Thoracic aorta endothelial cell (primary cell): ENCODE data around the gene YARS1. TPM values are rescaled to one million over a fixed set of nuclear protein-coding genes. Genes with fewer than 3 reads are reported as not detected.

ENCODE experiments used
- total RNA-seq: library from RNA; depleted of rRNA; stranded (reverse); fragments of >200 nt; gene quantifications from 2 replicates; pipeline ENCODE4 v1.2.3, GENCODE V29; 2012

YARS1 gene
- 137 and 149 TPM in 2 replicates for total RNA-seq

DNA sequence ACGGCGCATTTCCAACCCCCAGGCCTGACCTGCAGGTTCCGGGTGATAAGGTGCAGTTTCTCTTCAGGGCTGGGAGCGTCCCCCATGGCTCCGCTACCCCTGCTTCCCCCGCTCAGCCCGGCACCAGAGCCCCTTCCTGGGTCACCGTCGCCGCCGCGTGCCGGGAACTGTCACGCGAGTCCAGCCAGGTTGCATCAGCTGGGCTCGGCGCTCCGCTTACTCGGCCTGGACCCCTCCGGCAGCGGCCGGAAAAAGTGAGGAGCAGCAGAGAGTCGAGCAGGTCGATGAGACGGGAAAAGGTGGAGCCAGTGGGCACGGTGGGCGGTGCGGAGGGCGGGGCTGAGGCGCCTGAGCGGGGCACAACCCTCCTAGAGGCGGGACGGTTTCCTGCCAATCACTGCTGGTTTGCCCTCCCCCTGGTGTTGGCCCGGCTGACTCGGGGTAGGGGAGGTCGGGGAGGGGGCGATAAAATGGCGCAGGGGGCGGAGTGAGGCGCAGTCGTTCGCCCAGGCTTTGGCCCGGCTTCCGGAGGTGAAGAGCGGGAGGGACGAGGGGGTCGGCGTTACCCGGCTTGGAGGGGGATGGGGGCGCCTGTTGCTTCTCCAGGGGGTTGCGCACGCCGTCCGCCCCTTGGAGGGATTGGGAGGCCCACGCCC lies at the start of gene YARS1, which contains the start of gene S100PBP:
Gene YARS1 (minus strand): TSS at position 200 of the 656 bp plus-strand sequence. CDS start 114 bp downstream, at position 86.
Gene S100PBP (plus strand): TSS at position 495 of the 656 bp plus-strand sequence. CDS start 8,447 bp downstream, outside the sequence.

Other genes with a start within 250 kb of the YARS1 start
- gene ZBTB8OS, start 166.8 kb downstream of the YARS1 start, total RNA-seq = 31.0 and 36.3 TPM in 2 replicates
- gene RBBP4, start 166.2 kb downstream of the YARS1 start, total RNA-seq = 203 and 213 TPM in 2 replicates
- 7.8 and 10.9 TPM in 2 replicates for gene SYNC, start 114.6 kb downstream of the YARS1 start, total RNA-seq
- 40.3 and 48.7 TPM in 2 replicates for gene S100PBP, start 295 bp upstream of the YARS1 start, total RNA-seq
- gene FNDC5, start 53.6 kb upstream of the YARS1 start, total RNA-seq = 0.13 TPM in 1 of 2 replicates, not detected in the other
- gene HPCA, start 69.1 kb upstream of the YARS1 start, total RNA-seq = not detected in 2 replicates
- gene TMEM54, start 84.0 kb upstream of the YARS1 start, total RNA-seq = 29.5 and 39.7 TPM in 2 replicates
- 34.2 and 36.6 TPM in 2 replicates for gene RNF19B, start 147.5 kb upstream of the YARS1 start, total RNA-seq
- gene AK2, start 219.5 kb upstream of the YARS1 start, total RNA-seq = 277 and 291 TPM in 2 replicates